22Rv1 (cell line): ENCODE measurements around the gene AADACL3.

Source experiments
- CTCF ChIP-seq: fragments of 450-650 bp; IDR thresholded peaks from 2 replicates; pipeline ENCODE4 v1.5.1; 2017; ENCODE audit warnings: mild to moderate bottlenecking
- ZFX ChIP-seq: fragments of 450-650 bp; IDR thresholded peaks from 2 replicates; pipeline ENCODE4 v1.6.1; 2017; ENCODE audit warnings: antibody characterized with exemption, borderline replicate concordance

GRCh38 chr1:12760256-12760795 is 44.4 kb downstream of the AADACL3 start:
- peak; percentile 31 for TF ChIP-seq CTCF
- TF ChIP-seq ZFX, result no peak
